WI38 (cell line): ENCODE measurements around the gene CLPX.

ENCODE experiments used
- H3K4me3 ChIP-seq: 2 replicates; pipeline ENCODE4 v1.5.1; 2011; ENCODE audit warnings: low read depth, mild to moderate bottlenecking, control low read depth, low read length
- CTCF ChIP-seq: IDR thresholded peaks from 2 replicates; pipeline ENCODE4 v1.5.1; 2012; ENCODE audit warnings: low read depth, mild to moderate bottlenecking, control low read depth, low read length

CLPX gene

GRCh38 chr15:65211482-65211982 is 26.4 kb upstream of the CLPX start:
- no peak for TF ChIP-seq CTCF
- no peak overlapping the region for H3K4me3 ChIP-seq

GRCh38 chr15:65210770-65211481 is 25.8 kb upstream of the CLPX start, which contains the start of gene CILP:
Gene CILP (minus strand): TSS chr15:65211473. CDS start chr15:65209755, 1,718 bp downstream.
- no peak for TF ChIP-seq CTCF
- H3K4me3 ChIP-seq: no peak within 1 kb of the TSS

- no peak overlapping the region for H3K4me3 ChIP-seq
- no peak for TF ChIP-seq CTCF
Observed at GRCh38 chr15:65209701-65210643, 24.8 kb upstream of the CLPX start.

GRCh38 chr15:65208647-65209046 is 23.5 kb upstream of the CLPX start:
- no peak for TF ChIP-seq CTCF
- H3K4me3 ChIP-seq: no peak overlapping the region

- no peak overlapping the region for H3K4me3 ChIP-seq
- TF ChIP-seq CTCF: no peak
Observed at GRCh38 chr15:65207280-65207840, 22.2 kb upstream of the CLPX start.

- no peak overlapping the region for H3K4me3 ChIP-seq
- TF ChIP-seq CTCF: no peak
Observed at GRCh38 chr15:65206750-65207149, 21.6 kb upstream of the CLPX start.
